Right lung (tissue), 5 donors: ENCODE results near the gene FANCC. TPM values are rescaled to one million over a fixed set of nuclear protein-coding genes. Genes with fewer than 3 reads are reported as not detected.
"Not testable (repeated sequence)": the region's sequence is repeated elsewhere in the genome, so short reads cannot be mapped to it uniquely, and the experiment has no call there.

ENCODE experiments used
- DNase-seq, 2 donors: peaks; one replicate each; pipeline ENCODE4 v3.0.0-alpha.2; 2013
- polyA plus RNA-seq, 5 donors: library from polyadenylated mRNA; unstranded; fragments of 120-200 nt; gene quantifications; one replicate each; pipeline versions ENCODE4 v1.2.1 to v1.2.3, GENCODE V29; 2013; ENCODE audit warnings: inconsistent platforms in 1 of 5, low replicate concordance in 1 of 5; ENCODE audit not compliant: insufficient read length in 5 of 5, insufficient read depth in 1 of 5

The FANCC gene
- polyA plus RNA-seq, 5 donors: 22.7 to 31.7 (median 23.8) TPM

GRCh38 chr9:95237336-95237735 is 80.2 kb downstream of the FANCC start:
- DNase-seq: no peak

- no peak for DNase-seq
These were observed 87.5 kb downstream of the FANCC start for GRCh38 chr9:95230046-95230445.

DNA sequence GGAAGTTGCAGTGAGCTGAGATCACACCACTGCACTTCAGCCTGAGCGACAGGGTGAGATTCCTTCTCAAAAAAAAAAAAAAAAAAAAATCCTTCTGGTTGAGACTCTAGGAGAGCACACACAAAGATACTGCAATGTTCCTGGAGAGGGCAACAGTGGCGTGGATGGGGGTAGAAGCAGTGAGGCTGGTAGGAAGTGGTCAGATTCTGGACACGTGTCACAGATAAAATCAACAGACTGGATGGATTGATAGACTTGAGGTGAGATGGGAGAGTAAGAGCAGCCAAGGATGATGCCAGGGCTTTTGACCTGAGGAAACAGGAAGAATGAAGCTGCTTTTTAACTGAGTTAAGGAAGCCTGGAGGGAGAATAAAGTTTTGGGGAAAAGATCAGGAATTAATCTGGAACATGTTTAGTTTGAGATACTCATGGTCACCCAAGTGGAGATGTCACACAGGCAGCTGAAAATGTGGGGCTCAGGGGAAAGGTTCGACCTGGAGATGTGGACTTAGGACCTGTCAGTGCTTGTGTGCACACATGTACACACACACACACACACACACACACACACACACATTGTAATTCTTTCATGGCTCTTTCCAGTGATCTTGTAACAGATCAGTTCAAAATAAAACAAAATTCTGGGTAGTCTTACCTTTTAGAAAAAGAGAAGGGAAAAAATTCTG is 88.1 kb downstream of the FANCC start:
- DNase-seq: no peak

DNA sequence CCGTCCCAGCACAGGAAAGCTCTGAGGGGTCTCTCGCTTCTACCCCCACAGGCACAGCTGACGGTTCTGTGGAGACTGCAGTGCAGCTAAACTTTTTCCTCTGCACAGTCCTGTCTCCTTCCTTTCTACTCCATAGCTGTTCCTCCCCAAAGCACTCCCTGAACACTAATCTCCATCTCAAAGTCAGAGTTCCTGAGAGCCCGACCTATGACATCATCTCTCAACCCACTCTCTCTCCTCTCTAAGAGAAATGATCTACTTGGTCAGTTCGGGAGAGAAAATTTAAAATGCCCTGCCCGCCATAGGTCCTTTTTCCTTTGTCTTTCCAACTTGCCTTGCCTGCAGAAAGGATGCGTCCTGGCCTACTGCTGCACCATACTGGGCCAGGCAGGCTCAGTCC is 90.6 kb downstream of the FANCC start:
- no peak for DNase-seq

DNA sequence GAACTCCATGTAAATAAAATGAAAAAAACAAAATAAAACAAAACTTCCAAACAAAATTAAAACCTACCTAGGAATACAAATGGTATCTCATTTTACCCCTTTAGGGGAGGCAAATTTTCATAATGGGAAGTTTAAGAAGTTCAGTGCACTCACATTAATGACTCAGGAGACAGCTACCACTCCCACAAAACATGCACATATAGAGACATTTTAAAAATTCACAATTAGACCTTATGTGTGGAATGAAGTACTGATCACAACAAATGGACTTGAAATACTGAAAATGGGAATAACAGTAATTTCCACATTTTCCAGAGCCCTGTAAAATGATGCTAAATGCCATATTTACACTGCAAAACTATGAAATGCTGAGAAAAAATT is 91.8 kb downstream of the FANCC start:
- DNase-seq: no peak

GRCh38 chr9:95225076-95225725 is 92.3 kb downstream of the FANCC start:
- no peak for DNase-seq

DNA sequence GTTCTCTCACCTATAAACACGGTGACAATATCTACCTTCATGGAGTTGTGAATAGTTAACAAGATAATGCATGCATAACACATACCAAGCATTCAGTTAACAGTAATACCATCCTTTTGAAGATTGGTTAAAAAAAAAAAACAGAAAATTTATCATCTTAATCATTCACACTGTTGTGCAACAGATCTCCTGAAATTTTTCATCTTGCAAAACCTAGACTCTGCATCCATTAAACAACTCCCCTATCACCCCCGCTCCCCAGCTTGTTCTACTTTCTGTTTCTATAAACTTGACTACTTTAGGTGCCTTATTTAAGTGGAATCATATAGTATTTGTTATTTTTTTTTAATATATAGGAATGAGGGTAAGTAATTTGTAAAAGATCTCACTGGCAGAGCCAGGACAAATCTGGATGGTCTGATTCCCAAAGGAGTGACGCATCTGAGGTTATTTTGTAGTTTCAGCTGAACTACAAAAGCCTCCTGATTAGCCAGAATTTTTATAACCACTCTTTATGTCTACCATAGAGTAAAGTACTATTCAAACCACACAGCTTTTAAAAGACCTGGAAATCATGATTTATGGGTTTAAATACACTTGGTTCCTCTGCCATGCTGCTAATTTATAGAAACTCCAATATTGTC is 93.0 kb downstream of the FANCC start:
- no peak for DNase-seq

DNA sequence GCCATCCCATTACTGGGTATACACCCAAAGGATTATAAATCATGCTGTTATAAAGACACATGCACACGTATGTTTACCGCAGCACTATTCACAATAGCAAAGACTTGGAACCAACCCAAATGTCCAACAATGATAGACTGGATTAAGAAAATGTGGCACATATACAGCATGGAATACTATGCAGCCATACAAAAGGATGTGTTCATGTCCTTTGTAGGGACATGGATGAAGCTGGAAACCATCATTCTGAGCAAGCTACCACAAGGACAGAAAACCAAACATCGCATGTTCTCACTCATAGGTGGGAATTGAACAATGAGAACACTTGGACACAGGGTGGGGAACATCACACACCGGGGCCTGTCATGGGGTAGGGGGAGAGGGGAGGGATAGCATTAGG is 97.2 kb downstream of the FANCC start:
- not testable (repeated sequence) for DNase-seq

GRCh38 chr9:95218773-95219172 is 98.7 kb downstream of the FANCC start:
- no peak for DNase-seq

DNA sequence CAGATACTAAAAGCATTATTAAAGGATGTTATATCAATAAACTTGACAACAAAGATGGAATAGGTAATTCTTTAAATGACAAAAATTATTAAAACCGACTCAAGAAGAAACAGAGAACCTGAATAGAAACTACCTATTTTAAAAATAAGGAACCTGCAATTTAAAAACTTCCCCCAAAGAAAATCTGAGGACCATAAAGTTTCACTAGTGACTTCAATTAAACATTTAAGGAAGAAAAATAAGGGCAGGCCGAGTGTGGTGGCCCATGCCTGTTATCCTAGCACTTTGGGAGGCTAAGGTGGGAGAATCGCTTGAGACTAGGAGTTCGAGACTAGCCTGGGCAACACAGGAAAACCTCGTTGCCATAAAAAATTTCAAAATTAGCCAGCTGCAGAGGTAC is 99.6 kb downstream of the FANCC start:
- no peak for DNase-seq

DNA sequence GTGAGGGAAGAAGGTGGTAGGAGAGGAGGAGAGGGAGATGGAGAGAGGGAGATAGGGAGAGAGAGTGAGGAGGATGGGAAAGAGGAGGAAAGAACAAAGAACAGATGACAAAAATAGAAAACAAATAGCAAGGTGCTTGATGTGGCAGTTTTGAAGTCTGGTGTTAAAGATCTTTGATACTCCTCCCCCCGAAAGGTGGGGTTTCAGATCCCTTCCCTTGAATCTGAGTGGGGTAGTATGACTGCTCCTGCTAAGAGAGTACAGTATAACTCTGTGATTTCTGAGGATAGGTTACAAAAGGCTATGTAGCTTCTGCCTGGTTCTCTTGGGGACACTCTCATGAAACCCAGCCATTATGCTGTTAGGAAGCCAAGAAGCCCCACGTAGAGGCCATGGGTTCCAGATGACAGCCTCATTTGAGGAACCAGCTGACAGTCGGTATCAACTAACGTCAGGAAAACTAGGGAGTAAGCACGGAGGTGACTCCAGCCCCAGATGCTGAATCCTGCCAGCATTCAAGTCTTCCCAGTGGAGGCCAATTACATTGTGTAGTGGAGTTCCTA is 102.1 kb downstream of the FANCC start:
- DNase-seq: no peak

- DNase-seq: no peak
These were observed 104.4 kb downstream of the FANCC start for GRCh38 chr9:95213117-95213516.

- no peak for DNase-seq
These were observed 106.5 kb downstream of the FANCC start for GRCh38 chr9:95211028-95211427.

- no peak for DNase-seq
These were observed 110.1 kb downstream of the FANCC start for GRCh38 chr9:95207403-95207802.

- DNase-seq: no peak
These were observed 111.4 kb downstream of the FANCC start for GRCh38 chr9:95206143-95206542.

- no peak for DNase-seq
These were observed 112.8 kb downstream of the FANCC start for GRCh38 chr9:95204710-95205109.

- no peak for DNase-seq
These were observed 113.2 kb downstream of the FANCC start for GRCh38 chr9:95204310-95204709.

- not testable (repeated sequence) for DNase-seq
These were observed 114.5 kb downstream of the FANCC start for GRCh38 chr9:95203019-95203418.

GRCh38 chr9:95202076-95202681 is 115.3 kb downstream of the FANCC start:
- no peak for DNase-seq

DNA sequence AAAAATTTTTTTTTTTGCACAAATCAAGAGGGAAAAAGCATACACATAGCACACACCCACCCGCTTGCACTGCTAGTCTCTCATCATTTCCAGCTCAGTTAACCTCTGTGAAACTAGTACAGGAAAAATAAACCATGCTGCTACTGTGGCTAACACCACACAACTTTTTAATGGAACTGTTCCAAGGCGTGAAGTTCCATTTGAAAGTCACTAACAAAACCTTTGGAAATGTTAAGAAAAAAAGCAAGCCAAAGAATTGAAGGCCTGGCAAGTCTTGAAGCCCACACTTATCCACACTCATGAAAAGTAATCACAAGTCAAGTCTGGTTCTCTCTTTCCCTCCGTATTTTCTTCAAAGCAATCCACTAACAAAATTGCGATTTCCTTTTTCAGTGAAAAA is 116.3 kb downstream of the FANCC start:
- DNase-seq: no peak

DNA sequence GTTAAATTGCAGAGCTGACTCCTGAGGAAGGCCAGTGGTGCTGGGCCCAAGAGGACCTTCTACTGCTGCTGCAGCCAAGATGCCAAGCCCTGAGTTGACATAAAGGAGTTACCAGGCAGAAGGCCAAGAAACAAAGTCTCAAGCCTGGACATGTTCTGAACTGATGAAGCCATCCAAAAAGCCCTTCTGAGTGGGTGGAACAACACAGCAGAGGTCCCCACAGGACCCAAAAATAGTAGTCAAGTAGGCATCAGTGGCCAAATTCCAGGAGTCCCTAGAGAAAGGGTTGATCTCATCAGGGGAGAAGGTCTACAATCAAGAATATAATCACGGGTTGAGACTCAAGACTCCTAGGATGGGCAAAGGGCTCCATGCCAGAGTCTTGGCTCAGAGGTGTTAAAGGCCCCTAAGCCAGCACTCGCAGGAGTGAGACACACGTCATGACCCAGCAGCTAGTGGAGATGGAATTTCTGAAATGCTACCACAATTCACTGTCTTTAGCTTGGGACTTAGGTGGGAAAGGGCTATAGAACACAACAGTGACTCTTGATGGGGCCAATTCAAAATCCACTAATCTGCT is 119.7 kb downstream of the FANCC start:
- no peak for DNase-seq

- DNase-seq: no peak
These were observed 124.0 kb downstream of the FANCC start for GRCh38 chr9:95193480-95193879.
